Measurements from ENCODE around the gene SYT9.

- TF ChIP-seq, protein P1, sequence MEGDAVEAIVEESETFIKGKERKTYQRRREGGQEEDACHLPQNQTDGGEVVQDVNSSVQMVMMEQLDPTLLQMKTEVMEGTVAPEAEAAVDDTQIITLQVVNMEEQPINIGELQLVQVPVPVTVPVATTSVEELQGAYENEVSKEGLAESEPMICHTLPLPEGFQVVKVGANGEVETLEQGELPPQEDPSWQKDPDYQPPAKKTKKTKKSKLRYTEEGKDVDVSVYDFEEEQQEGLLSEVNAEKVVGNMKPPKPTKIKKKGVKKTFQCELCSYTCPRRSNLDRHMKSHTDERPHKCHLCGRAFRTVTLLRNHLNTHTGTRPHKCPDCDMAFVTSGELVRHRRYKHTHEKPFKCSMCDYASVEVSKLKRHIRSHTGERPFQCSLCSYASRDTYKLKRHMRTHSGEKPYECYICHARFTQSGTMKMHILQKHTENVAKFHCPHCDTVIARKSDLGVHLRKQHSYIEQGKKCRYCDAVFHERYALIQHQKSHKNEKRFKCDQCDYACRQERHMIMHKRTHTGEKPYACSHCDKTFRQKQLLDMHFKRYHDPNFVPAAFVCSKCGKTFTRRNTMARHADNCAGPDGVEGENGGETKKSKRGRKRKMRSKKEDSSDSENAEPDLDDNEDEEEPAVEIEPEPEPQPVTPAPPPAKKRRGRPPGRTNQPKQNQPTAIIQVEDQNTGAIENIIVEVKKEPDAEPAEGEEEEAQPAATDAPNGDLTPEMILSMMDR (IDR thresholded peaks at IDR 0.05) = no peak
- TF ChIP-seq EP300 (IDR thresholded peaks at IDR 0.05; ENCODE audit: low read depth) = no peak
Measured at GRCh38 chr11:7351228-7351627, 99.5 kb downstream of the SYT9 start.
